ENCODE results near the gene C19orf12.

GRCh38 chr19:29676586-29676985, 38.5 kb downstream of the C19orf12 start:
- TF ChIP-seq CTCF (IDR thresholded peaks at IDR 0.05; ENCODE audit: extremely low read depth in 1 of 2, insufficient read depth in 1 of 2, low read depth in 1 of 2, low read length in 2 of 2) (no peak), POLR2AphosphoS5 (IDR thresholded peaks at IDR 0.05; ENCODE audit: insufficient read depth, low read depth, low read length) (no peak), EZH2 (IDR thresholded peaks at IDR 0.05; ENCODE audit: borderline replicate concordance, low read depth, low read length, severe bottlenecking) (no peak), POLR2A (IDR thresholded peaks at IDR 0.05; ENCODE audit: low read depth, low read length) (no peak), MAX (IDR thresholded peaks at IDR 0.05; ENCODE audit: insufficient read depth, insufficient read length) (no peak), JUN (IDR thresholded peaks at IDR 0.05; ENCODE audit: borderline replicate concordance, insufficient read depth, insufficient read length, low read depth) (no peak), FOS (IDR thresholded peaks at IDR 0.05; ENCODE audit: borderline replicate concordance, insufficient read depth, low read length) (no peak), MYC (IDR thresholded peaks at IDR 0.05; ENCODE audit: low read depth, low read length) (no peak), GATA2 (IDR thresholded peaks at IDR 0.05; ENCODE audit: insufficient read depth, insufficient read length, low read depth, low read length) (no peak)
